ENCODE measurements around the gene TNFSF9. TPM values are rescaled to one million over a fixed set of nuclear protein-coding genes. Genes with fewer than 3 reads are reported as not detected.

Gene TNFSF9
- total RNA-seq, 4 donors from 2014 or later: 6.3 to 21.6 (median 17.8) TPM

GRCh38 chr19:6484230-6484629, 46.6 kb upstream of the TNFSF9 start:
- H3K27ac ChIP-seq: no peak overlapping the region
- WGBS, 2 donors: 61 to 80% methylated on average over 8 of the region's 8 CpGs
- peaks cover 0 to 24% (median 0%) of the 10 kb centered on the region in 4 donors for H3K27me3 ChIP-seq
- no peak overlapping the region for H3K4me3 ChIP-seq
- intact Hi-C loops (cut with DNase I): no loop called here
- no peak for DNase-seq
- no peaks in the 10 kb centered on the region for H3K36me3 ChIP-seq
- no peaks in the 10 kb centered on the region for H3K9me3 ChIP-seq
- no peak for TF ChIP-seq CTCF (IDR thresholded peaks at IDR 0.05)
- peaks cover 0 to 10% (median 0%) of the 10 kb centered on the region in 3 donors for H3K4me1 ChIP-seq

- Histone ChIP-seq H3K9me3 (no peaks in the 10 kb centered on the region), H3K27me3 (peaks cover 0 to 19% (median 0%) of the 10 kb centered on the region in 4 donors), H3K27ac (no peak overlapping the region), H3K4me1 (peaks cover 0 to 10% (median 0%) of the 10 kb centered on the region in 3 donors), H3K36me3 (no peaks in the 10 kb centered on the region), H3K4me3 (no peak overlapping the region)
- TF ChIP-seq CTCF (IDR thresholded peaks at IDR 0.05) (no peak), POLR2A (IDR thresholded peaks at IDR 0.05) (no peak)
- WGBS, 2 donors: 85 to 88% methylated on average over 6 to 7 of the region's 7 CpGs
- DNase-seq: no peak
- intact Hi-C loops (cut with DNase I): no loop called here
Measured at GRCh38 chr19:6484831-6485230, 46.0 kb upstream of the TNFSF9 start.

GRCh38 chr19:6489278-6490061, 41.4 kb upstream of the TNFSF9 start:
- Histone ChIP-seq H3K4me1 (no peaks in the 10 kb centered on the region), H3K4me3 (peak overlapping the region in 1 of 4 donors; percentile 2), H3K9me3 (peaks cover 0 to 5% (median 0%) of the 10 kb centered on the region in 3 donors), H3K36me3 (no peaks in the 10 kb centered on the region), H3K27ac (no peak overlapping the region), H3K27me3 (no peaks in the 10 kb centered on the region)
- WGBS, 2 donors: 27 to 38% methylated on average over 12 to 13 of the region's 15 CpGs
- intact Hi-C loops (cut with DNase I): no loop called here
- DNase-seq: no peak
- TF ChIP-seq POLR2A (IDR thresholded peaks at IDR 0.05) (no peak), CTCF (IDR thresholded peaks at IDR 0.05) (no peak)

GRCh38 chr19:6490134-6490533, 40.7 kb upstream of the TNFSF9 start:
- Histone ChIP-seq H3K36me3 (no peaks in the 10 kb centered on the region), H3K27ac (no peak overlapping the region), H3K4me1 (no peaks in the 10 kb centered on the region), H3K4me3 (no peak overlapping the region), H3K27me3 (no peaks in the 10 kb centered on the region), H3K9me3 (peaks cover 0 to 5% (median 0%) of the 10 kb centered on the region in 3 donors)
- intact Hi-C loops (cut with DNase I): no loop called here
- no peak for DNase-seq
- TF ChIP-seq CTCF (IDR thresholded peaks at IDR 0.05): no peak
- WGBS, 2 donors: 42 to 57% methylated on average over 2 of the region's 2 CpGs

GRCh38 chr19:6491802-6492592, 38.8 kb upstream of the TNFSF9 start:
- Histone ChIP-seq H3K4me1 (no peaks in the 10 kb centered on the region), H3K36me3 (no peaks in the 10 kb centered on the region), H3K27me3 (no peaks in the 10 kb centered on the region), H3K27ac (no peak overlapping the region), H3K9me3 (peaks cover 0 to 5% (median 0%) of the 10 kb centered on the region in 3 donors), H3K4me3 (no peak overlapping the region)
- DNase-seq: no peak
- no peak for TF ChIP-seq POLR2A (IDR thresholded peaks at IDR 0.05)
- TF ChIP-seq CTCF (IDR thresholded peaks at IDR 0.05): no peak
- WGBS, 2 donors: 84 to 93% methylated on average over 1 to 2 of the region's 4 CpGs
- intact Hi-C loops (cut with DNase I): no loop called here

Measured in esophagus squamous epithelium (tissue), 5 donors.